Upper lobe of right lung (tissue), 1 donor: ENCODE measurements around the gene C9orf78. TPM values are rescaled to one million over a fixed set of nuclear protein-coding genes. Genes with fewer than 3 reads are reported as not detected.
A peak's percentile ranks its signal among the peaks of the same experiment; 100 is the strongest.

Source experiments
- ATAC-seq: fragments of 200-7000 bp; cut with Tn5 transposase; one replicate; pipeline ENCODE4 v1.9.1; 2020; ENCODE audit warnings: mild to moderate bottlenecking, moderate library complexity
- DNase-seq: peaks from one replicate; pipeline ENCODE4 v3.0.0-alpha.2; 2020
- H3K27ac ChIP-seq: fragments of 200-600 bp; one replicate; pipeline ENCODE4 v1.8.0; 2022
- H3K27me3 ChIP-seq: fragments of 200-600 bp; one replicate; pipeline ENCODE4 v1.8.0; 2022; ENCODE audit warnings: mild to moderate bottlenecking
- H3K36me3 ChIP-seq: fragments of 200-600 bp; one replicate; pipeline ENCODE4 v1.8.0; 2022
- H3K4me1 ChIP-seq: fragments of 200-600 bp; one replicate; pipeline ENCODE4 v1.8.0; 2022
- H3K4me3 ChIP-seq: fragments of 200-600 bp; one replicate; pipeline ENCODE4 v1.8.0; 2022; ENCODE audit warnings: mild to moderate bottlenecking
- H3K9me3 ChIP-seq: fragments of 200-600 bp; one replicate; pipeline ENCODE4 v1.8.0; 2022
- intact Hi-C: fragments of 100-400 bp; cut with DNase I; formaldehyde crosslinking; loops from one replicate; pipeline ENCODE4 v1.11.0; 2022
- total RNA-seq: library from RNA; stranded (reverse); fragmentation: NEBNext Ultra II Directional; extraction: Animal tissue kit (Norgen Biotek cat#: 25700); gene quantifications from one replicate; pipeline ENCODE4 v1.2.1, GENCODE V29; 2021
- TF ChIP-seq, protein P1 (sequence below): fragments of 200-600 bp; IDR thresholded peaks from one replicate; pipeline ENCODE4 v1.8.0; 2022; ENCODE audit warnings: antibody characterized with exemption
- donor health status: DM: no; HTN: yes; CAD: no; lungs with severe emphysema.

The C9orf78 gene
- total RNA-seq, 1 donor from 2014 or later = 36.6 TPM

GRCh38 chr9:129834489-129835127 lies 467 bp downstream of the C9orf78 start:
- ATAC-seq (peak; percentile 16), DNase-seq (no peak)
- Histone ChIP-seq H3K4me1 (peaks cover 20% of the 10 kb centered on the region), H3K9me3 (no peaks in the 10 kb centered on the region), H3K4me3 (peak overlapping the region; percentile 79), H3K27me3 (no peaks in the 10 kb centered on the region), H3K27ac (peak overlapping the region; percentile 90), H3K36me3 (peaks cover 37% of the 10 kb centered on the region)
- TF ChIP-seq, protein P1, sequence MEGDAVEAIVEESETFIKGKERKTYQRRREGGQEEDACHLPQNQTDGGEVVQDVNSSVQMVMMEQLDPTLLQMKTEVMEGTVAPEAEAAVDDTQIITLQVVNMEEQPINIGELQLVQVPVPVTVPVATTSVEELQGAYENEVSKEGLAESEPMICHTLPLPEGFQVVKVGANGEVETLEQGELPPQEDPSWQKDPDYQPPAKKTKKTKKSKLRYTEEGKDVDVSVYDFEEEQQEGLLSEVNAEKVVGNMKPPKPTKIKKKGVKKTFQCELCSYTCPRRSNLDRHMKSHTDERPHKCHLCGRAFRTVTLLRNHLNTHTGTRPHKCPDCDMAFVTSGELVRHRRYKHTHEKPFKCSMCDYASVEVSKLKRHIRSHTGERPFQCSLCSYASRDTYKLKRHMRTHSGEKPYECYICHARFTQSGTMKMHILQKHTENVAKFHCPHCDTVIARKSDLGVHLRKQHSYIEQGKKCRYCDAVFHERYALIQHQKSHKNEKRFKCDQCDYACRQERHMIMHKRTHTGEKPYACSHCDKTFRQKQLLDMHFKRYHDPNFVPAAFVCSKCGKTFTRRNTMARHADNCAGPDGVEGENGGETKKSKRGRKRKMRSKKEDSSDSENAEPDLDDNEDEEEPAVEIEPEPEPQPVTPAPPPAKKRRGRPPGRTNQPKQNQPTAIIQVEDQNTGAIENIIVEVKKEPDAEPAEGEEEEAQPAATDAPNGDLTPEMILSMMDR = no peak
- intact Hi-C loops = no loop called here

DNA sequence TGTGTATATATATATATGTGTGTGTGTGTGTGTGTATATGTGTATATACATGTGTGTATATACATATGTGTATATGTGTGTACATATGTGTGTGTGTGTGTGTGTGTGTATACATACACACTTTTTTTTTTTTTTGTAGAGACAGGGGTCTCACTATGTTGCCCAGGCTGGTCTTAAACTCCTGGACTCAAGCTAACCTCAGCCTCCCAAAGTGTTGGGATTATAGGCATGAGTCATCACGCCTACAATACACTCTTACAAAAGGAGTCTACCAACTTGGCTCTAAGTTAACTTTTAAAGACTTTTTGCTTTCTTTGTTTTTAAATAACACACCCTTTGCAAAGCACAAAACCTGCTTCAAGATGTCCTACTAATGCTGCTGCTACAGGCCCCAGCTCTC lies 2.1 kb downstream of the C9orf78 start:
- Histone ChIP-seq H3K36me3 (peaks cover 53% of the 10 kb centered on the region), H3K9me3 (no peaks in the 10 kb centered on the region), H3K27ac (no peak overlapping the region), H3K27me3 (no peaks in the 10 kb centered on the region), H3K4me3 (no peak overlapping the region), H3K4me1 (peaks cover 20% of the 10 kb centered on the region)
- ATAC-seq = no peak
- TF ChIP-seq, protein P1 = no peak
- intact Hi-C loops = no loop called here
- DNase-seq = no peak

DNA sequence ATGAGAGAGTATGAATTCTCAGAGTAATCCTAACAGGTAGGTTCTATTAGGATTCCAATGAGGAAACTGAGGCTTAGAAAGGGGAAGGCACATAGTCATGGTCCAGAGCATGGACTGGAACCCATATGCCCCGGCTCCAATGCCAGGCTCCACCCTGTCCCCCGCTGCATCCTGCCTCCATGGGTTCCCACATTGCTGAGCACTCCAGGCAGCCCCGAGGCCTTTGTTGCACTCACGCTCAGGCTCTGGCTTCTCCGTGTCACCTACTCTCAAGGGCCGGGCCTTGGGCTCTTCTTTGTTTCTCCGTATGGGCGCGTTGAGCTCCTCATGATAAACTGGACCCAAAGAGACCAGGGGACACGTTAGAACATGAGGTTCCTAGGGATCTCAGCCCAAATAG lies 6.1 kb downstream of the C9orf78 start:
- TF ChIP-seq, protein P1 = no peak
- no peak for DNase-seq
- Histone ChIP-seq H3K27ac (no peak overlapping the region), H3K4me3 (no peak overlapping the region), H3K9me3 (no peaks in the 10 kb centered on the region), H3K27me3 (no peaks in the 10 kb centered on the region), H3K36me3 (peaks cover 64% of the 10 kb centered on the region), H3K4me1 (peaks cover 4% of the 10 kb centered on the region)
- intact Hi-C loops = no loop called here
- ATAC-seq = no peak

DNA sequence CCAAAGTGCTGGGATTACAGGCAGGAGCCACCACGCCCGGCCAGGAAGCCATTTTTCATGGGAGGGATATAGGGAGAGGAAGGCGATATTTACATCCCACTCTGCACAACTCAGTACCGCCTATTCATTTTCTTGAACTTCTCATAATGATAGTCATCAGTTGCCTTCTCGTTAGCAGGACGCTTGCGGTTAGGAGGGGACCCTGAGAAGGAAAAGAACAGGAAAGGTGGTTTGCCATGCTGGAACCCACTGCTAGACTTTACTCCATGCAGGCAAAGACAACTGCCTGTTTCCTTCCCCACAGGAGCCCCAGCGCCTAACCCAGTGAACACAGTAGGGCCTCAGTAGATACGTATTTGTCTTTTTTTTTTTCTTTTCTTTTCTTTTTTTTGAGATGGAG lies 7.0 kb downstream of the C9orf78 start:
- intact Hi-C loops = no loop called here
- Histone ChIP-seq H3K9me3 (no peaks in the 10 kb centered on the region), H3K36me3 (peaks cover 61% of the 10 kb centered on the region), H3K27me3 (no peaks in the 10 kb centered on the region), H3K27ac (no peak overlapping the region), H3K4me1 (peaks cover under 1% of the 10 kb centered on the region), H3K4me3 (no peak overlapping the region)
- no peak for DNase-seq
- no peak for ATAC-seq
- TF ChIP-seq, protein P1 = no peak

DNA sequence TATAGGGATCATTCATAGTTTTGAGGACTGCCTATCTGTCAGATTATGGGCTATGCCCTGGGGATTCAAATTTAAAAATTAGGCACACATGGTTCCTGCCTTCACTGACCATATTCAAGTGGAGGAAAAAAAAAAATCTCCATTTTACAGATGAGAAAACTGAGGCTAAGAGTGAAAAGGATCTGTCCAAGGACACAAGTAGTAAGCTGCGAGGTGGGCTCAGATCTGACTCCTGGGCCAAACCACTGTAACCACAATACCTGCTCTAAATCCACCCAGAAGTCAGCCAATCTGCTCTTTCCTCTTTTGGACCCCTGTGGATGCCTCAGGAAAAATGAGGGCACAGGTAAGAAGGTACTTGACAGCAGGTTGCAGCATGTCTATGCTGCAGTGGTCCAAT lies 8.3 kb downstream of the C9orf78 start:
- ATAC-seq (no peak), DNase-seq (no peak)
- Histone ChIP-seq H3K4me3 (no peak overlapping the region), H3K27me3 (no peaks in the 10 kb centered on the region), H3K27ac (no peak overlapping the region), H3K36me3 (peaks cover 56% of the 10 kb centered on the region), H3K4me1 (peaks cover 5% of the 10 kb centered on the region), H3K9me3 (no peaks in the 10 kb centered on the region)
- intact Hi-C loops = no loop called here
- TF ChIP-seq, protein P1 = no peak

DNA sequence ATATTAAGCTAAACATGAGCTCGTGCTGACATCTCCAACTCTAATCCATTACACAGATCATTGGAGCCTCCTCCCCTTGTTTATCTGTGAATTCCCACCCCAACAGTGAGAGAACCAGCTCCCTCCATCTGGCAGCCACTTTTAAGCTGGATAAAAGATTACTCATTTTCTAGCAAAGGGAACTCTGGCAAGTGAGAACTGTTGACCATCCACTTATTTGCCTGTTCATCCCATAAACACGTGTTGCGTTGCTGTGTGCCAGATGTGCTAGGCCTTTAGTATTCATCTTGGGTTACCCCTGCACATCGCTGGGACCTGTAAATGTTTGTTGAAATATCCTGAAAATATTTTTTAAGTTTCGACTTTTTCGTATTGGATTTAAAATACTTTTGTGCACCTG lies 8.7 kb downstream of the C9orf78 start:
- intact Hi-C loops = no loop called here
- no peak for DNase-seq
- ATAC-seq = no peak

More for the DNA sequence above, 8.7 kb downstream of the C9orf78 start:
- no peak overlapping the region for H3K27ac ChIP-seq
- peaks cover 5% of the 10 kb centered on the region for H3K4me1 ChIP-seq
- peaks cover 56% of the 10 kb centered on the region for H3K36me3 ChIP-seq
- H3K4me3 ChIP-seq = no peak overlapping the region
- no peaks in the 10 kb centered on the region for H3K9me3 ChIP-seq
- no peaks in the 10 kb centered on the region for H3K27me3 ChIP-seq
- TF ChIP-seq, protein P1 = no peak
